Activated CD4-positive, alpha-beta T cell treated with anti-CD3 and anti-CD28 coated beads for 48 hours (primary cell): ENCODE results near the gene VAV3.
"Not testable (repeated sequence)": the region's sequence is repeated elsewhere in the genome, so short reads cannot be mapped to it uniquely, and the experiment has no call there.

ENCODE experiments used
- DNase-seq: peaks from one replicate; pipeline ENCODE4 v3.0.0-alpha.2; 2020

Gene VAV3

GRCh38 chr1:107879927-107880326, 85.1 kb downstream of the VAV3 start:
- no peak for DNase-seq

- DNase-seq: no peak
Measured at GRCh38 chr1:107879346-107879745, 85.6 kb downstream of the VAV3 start.

DNA sequence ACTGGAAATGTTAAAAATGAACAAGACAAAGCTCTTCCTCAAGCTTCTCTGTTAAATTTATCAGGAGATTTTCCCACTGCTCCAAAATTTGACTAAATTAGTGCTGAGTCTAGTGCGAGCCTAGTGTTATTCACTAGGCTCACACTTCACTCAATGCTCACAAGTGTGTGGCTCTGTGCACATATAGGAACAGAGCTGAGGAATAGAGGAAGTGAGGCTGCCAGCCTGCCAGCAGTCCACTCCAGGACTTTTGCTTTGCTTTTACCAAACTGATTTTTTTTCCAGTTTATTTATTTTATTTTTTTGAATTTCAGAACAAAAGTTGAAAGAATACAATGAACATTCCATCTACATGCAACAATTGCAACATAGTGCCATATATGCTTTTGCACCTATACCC, 87.2 kb downstream of the VAV3 start:
- no peak for DNase-seq

DNA sequence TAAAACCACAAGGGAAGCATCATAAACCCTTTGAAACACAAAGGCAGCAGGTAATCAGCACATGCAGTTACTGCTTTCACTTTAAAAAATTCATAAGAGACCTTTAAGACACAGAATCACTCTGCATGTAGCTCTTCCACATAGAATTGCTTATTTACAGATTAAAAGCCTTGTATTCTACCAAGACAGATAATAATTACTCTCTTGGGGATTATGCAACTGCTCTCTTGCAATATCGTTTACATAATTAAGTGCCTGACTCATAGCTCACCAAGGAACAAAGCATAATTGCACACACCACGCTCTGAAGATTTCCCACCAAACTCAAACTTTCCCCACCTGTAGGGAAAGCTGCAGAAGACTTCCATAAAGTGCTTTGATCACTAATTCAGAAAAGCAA, 87.9 kb downstream of the VAV3 start:
- DNase-seq: no peak

GRCh38 chr1:107875689-107876088, 89.3 kb downstream of the VAV3 start:
- DNase-seq: no peak

DNA sequence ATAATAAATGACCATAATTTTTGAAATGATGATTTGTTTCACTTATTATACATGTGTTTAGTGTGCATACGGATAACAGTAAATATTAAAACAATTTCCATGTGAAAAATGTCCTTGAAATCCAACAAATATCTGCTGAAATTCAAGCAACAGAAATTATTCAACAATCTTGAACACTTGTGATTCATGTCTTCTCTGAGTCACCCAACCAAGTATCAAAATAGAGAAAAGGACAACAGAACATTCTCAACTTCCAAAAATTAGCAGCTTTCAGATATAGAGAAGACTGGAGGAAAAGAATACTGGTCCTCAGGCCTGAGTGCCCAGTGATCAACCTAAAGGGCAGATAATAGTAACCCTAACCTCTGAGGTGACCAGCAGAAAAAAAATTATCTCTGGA, 90.8 kb downstream of the VAV3 start:
- DNase-seq: no peak

DNA sequence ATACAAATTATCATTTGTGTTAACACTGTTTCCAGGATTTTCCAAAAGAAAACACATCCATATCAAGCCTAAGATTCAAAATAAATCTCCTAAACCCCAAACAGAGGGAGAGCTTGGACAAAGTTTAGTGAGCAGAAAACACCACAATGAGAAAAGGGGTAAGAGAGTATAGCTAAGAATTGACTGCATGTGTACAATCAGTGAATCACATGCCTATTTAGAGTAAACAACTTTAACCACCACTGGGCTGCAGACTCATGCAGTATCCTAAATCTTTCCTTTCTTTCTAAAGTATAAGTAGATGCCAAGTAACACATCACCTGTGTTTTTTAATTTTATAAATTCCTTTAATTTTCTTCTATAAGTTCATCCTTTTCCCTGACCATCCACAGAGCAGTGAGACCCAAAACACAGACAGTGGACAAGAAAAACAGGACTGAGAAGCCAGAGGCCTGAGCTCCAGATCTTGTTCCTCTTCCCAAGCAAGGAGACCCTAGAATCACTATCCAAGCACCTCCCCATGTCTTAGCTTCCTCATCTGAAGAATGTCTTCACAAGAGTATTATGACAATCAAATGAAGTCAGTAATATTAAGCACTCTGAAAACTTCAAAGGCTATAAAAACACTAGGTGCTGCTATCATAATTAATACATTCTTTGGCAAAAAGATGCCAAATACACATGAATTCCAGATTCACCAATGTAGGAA, 93.1 kb downstream of the VAV3 start:
- no peak for DNase-seq

DNA sequence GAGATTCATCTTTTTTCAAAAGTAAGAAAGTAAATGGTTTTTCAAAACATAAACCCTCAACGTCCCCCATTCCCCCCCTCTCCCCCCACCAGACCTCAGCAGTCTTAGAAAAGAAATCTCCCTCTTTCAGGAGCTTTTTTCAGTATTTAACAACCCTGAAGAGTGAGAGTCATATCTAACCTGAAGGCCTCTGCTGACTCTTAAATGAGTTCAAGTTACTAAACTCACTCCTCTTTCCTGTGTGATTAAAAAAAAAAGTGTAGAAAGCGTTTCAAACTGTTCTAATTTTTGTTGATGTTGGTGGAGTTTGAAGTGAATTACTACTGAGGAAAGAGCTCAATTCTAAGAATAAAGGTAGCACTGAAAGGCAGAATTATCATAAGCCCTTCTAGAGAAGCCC, 93.7 kb downstream of the VAV3 start:
- DNase-seq: no peak

DNA sequence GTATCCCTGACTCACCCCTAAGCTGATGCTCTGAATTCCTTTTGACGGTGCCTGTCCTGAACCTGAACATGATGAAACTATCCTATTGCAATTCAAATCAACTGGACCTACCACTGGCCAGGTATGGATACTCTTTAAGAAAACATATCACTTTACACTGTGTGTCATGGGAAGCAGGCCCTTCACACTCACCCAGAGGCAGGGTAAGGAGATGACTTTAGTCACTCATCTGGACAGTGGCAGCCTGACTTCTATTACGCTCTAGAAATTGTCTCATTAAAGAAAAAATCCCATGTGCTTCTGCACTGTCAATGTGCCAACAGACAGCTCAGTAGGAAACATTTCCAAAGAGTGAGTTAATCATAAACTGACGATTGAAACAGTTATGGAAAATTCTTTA, 94.3 kb downstream of the VAV3 start:
- DNase-seq: no peak

- no peak for DNase-seq
Measured at GRCh38 chr1:107867897-107868296, 97.1 kb downstream of the VAV3 start.

- DNase-seq: no peak
Measured at GRCh38 chr1:107867422-107867821, 97.6 kb downstream of the VAV3 start.

- no peak for DNase-seq
Measured at GRCh38 chr1:107866870-107867269, 98.1 kb downstream of the VAV3 start.

- DNase-seq: no peak
Measured at GRCh38 chr1:107865627-107866026, 99.4 kb downstream of the VAV3 start.

- DNase-seq: no peak
Measured at GRCh38 chr1:107863342-107863741, 101.6 kb downstream of the VAV3 start.

- DNase-seq: no peak
Measured at GRCh38 chr1:107862064-107862463, 102.9 kb downstream of the VAV3 start.

DNA sequence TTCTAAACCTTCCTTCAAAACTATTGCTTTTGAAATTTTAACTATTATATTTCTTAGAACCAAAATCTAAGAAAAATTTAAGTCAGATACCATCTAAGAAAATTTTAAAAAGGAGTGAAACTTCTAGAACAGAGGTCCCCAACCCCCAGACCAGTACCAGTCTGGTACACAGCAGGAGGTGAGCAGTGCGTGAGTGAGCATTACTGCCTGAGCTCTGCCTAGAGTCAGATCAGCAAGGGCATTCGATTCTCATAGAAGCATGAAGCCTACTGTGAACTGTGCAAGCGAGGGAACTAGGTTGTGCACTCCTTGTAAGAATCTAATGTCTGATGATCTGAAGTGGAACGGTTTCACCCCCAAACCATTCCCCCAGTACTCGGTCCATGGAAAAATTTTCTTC, 106.7 kb downstream of the VAV3 start:
- DNase-seq: no peak

DNA sequence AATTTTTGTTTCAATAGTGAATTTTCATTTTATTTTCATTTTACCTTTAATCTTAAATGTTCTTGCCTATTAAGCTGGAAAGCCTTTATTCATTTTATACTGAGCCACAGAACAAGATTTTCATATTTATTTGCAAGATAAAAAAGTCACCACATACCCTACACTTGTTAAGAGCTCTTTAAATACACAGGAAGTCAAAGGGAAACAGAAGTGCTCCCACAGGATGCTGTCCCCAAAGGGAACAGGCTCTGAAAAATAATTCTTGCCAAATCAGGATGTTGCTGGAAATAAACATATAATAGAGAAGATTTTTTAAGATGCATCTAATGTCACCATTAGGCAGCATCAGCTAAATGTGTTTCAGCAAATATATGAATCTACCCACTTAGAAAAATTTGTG, 113.6 kb downstream of the VAV3 start:
- no peak for DNase-seq

GRCh38 chr1:107844541-107845194, 120.3 kb downstream of the VAV3 start:
- DNase-seq: not testable (repeated sequence)

GRCh38 chr1:107843989-107844388, 121.0 kb downstream of the VAV3 start:
- DNase-seq: no peak

DNA sequence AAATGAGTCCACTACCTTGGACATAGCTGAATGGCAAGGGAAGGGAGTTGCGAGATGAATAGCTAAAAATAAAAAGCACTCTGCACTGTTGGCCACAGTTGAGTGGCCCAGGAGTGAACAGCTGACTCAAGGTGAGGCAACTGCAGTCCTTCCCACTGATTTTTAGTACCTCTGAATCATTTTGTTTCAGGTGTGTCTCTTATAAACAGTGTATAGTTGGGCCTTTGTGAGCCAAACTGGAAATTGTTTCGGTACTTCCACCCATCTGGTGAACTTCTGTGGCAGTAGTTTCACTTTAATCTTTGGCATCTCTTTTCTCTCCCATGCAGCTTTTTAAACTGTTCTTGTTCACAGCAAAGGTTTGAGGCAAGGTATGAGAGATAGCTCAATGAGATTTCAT, 122.7 kb downstream of the VAV3 start:
- no peak for DNase-seq

- no peak for DNase-seq
Measured at GRCh38 chr1:107840725-107841124, 124.3 kb downstream of the VAV3 start.

GRCh38 chr1:107838056-107838455, 126.9 kb downstream of the VAV3 start:
- no peak for DNase-seq

DNA sequence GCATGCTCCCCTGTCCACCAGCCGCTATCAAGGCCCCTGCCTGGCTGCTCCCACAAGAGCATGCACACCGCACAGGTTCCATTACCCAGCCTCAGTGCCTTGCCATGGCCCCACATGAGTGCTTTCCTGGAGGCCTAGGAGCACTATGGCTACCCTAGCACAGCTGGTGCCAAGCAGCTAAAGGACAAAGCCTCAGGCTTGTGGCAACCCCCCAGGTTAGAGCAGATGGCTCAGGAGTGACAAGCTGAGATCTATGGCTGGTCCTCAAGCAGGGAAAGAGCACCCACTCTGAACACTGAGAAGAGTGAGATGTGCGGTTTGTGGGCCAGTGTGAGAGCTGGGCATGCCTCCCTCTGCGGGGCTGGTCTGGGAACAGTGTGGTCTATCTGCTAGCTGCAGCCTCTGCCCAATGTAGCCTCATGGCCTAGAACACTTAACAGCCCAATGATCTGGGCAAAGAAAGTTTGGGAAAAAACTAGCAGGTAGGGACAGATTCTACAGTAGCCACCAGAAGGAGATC, 129.8 kb downstream of the VAV3 start:
- DNase-seq: no peak

DNA sequence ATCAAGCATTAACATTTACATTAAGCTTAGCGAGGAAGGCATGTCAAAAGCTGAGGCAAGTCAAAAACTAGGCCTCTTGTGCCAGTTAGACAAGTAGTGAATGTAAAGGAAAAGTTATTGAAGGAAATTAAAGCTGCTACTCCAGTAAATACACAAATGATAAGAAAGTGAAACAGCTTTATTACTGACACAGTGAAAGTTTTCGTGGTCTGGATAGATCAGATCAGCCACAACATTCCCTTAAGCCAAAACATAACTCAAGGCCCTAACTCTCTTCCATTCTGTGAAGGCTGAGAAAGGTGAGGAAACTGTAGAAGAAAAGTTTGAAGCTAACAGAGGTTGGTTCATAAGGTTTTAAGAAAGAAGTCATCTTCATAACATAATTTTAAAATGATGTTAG, 131.9 kb downstream of the VAV3 start:
- no peak for DNase-seq

DNA sequence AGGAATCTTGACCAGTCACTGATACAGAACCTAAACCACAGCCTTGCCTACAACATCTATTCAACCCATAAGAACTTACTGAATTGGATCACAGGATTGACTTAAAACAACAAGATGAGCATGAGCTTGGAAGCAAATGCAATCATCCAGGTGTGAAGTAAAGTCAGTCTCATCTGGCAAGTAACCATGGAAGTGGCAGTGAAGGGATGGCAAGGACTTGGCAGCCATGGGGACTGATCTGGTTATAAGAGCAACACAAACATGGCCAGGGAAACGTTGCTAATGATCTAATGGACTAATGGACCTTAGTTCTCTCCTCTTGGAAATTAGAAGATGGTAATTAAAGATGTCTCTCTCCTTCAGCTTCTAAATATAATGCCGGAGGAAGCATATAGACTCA, 133.1 kb downstream of the VAV3 start:
- DNase-seq: no peak
